NCI-H510A treated with DMSO at 0.1 percent for 48 hours (cell line): ENCODE results near the gene SKA2.
A peak's percentile ranks its signal among the peaks of the same experiment; 100 is the strongest.
"Not testable (repeated sequence)": the region's sequence is repeated elsewhere in the genome, so short reads cannot be mapped to it uniquely, and the experiment has no call there.

Experiments used
- DNase-seq: peaks from one replicate; lab custom pipeline; 2025; lab: John Stamatoyannopoulos, UW

Gene SKA2

GRCh38 chr17:59151591-59151990, 3.4 kb downstream of the SKA2 start:
- no peak for DNase-seq

- DNase-seq = no peak
Observed at GRCh38 chr17:59151006-59151405, 4.0 kb downstream of the SKA2 start.

GRCh38 chr17:59149841-59150511, 5.0 kb downstream of the SKA2 start:
- no peak for DNase-seq

- no peak for DNase-seq
Observed at GRCh38 chr17:59149051-59149450, 5.9 kb downstream of the SKA2 start.

GRCh38 chr17:59145571-59146096, 9.4 kb downstream of the SKA2 start:
- DNase-seq = no peak

GRCh38 chr17:59141860-59142259, 13.1 kb downstream of the SKA2 start:
- DNase-seq = no peak

GRCh38 chr17:59139939-59140338, 15.0 kb downstream of the SKA2 start:
- DNase-seq = no peak

GRCh38 chr17:59138339-59138738, 16.6 kb downstream of the SKA2 start:
- not testable (repeated sequence) for DNase-seq

GRCh38 chr17:59131131-59131530, 23.9 kb downstream of the SKA2 start:
- no peak for DNase-seq

GRCh38 chr17:59129814-59130213, 25.2 kb downstream of the SKA2 start:
- DNase-seq = no peak

- no peak for DNase-seq
Observed at GRCh38 chr17:59126809-59127417, 28.1 kb downstream of the SKA2 start.

GRCh38 chr17:59124665-59125064, 30.3 kb downstream of the SKA2 start:
- DNase-seq = no peak

GRCh38 chr17:59121901-59122480, 33.0 kb downstream of the SKA2 start:
- no peak for DNase-seq

GRCh38 chr17:59115474-59115873, 39.5 kb downstream of the SKA2 start:
- DNase-seq = no peak

GRCh38 chr17:59111539-59111938, 43.4 kb downstream of the SKA2 start:
- no peak for DNase-seq

- DNase-seq = no peak
Observed at GRCh38 chr17:59110973-59111372, 44.0 kb downstream of the SKA2 start.

GRCh38 chr17:59108400-59109102, 46.4 kb downstream of the SKA2 start:
- DNase-seq = no peak

GRCh38 chr17:59107306-59107670, 47.7 kb downstream of the SKA2 start:
- no peak for DNase-seq

- DNase-seq = peak; percentile 98
Observed at GRCh38 chr17:59106463-59107305, 48.3 kb downstream of the SKA2 start, which contains the start of gene TRIM37. TRIM37 (minus strand) TSS chr17:59106880; CDS start chr17:59106461, 419 bp downstream.

GRCh38 chr17:59105852-59106462, 49.0 kb downstream of the SKA2 start:
- peak; percentile 75 for DNase-seq

GRCh38 chr17:59101178-59101577, 53.8 kb downstream of the SKA2 start:
- no peak for DNase-seq
